HG02642 (cell line): ENCODE data around the gene STMP1.
"Not testable (repeated sequence)": the region's sequence is repeated elsewhere in the genome, so short reads cannot be mapped to it uniquely, and the experiment has no call there.

Source experiments
- ATAC-seq: cut with Tn5 transposase; IDR thresholded peaks from one replicate; pipeline ENCODE4 v1.9.1; 2021; ENCODE audit warnings: mild to moderate bottlenecking; ENCODE audit not compliant: unreplicated experiment, poor library complexity

STMP1 gene

GRCh38 chr7:135692055-135692454 is 29.7 kb downstream of the STMP1 start:
- ATAC-seq = no peak

- ATAC-seq = not testable (repeated sequence)
These were observed 30.3 kb downstream of the STMP1 start for GRCh38 chr7:135692606-135693005.

DNA sequence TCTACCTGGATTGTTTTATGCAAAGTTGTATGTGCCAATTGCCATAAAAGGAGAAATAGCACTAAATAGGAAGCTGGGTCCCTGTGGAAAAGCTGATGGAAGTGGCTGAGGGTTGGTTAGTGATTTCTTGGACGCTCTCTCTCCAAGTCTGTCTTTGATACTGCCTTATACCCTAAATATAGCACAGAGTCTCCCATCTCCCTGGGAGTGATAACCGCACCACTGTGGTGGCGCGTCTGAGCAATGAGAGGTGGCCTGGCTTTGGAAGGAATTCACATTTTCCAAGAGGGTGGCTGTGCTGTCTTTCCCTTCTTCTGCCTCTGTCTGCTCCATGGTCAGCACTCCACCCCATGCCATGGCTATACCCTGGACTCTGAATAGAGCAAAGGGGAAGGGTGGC is 31.2 kb downstream of the STMP1 start:
- ATAC-seq = no peak

DNA sequence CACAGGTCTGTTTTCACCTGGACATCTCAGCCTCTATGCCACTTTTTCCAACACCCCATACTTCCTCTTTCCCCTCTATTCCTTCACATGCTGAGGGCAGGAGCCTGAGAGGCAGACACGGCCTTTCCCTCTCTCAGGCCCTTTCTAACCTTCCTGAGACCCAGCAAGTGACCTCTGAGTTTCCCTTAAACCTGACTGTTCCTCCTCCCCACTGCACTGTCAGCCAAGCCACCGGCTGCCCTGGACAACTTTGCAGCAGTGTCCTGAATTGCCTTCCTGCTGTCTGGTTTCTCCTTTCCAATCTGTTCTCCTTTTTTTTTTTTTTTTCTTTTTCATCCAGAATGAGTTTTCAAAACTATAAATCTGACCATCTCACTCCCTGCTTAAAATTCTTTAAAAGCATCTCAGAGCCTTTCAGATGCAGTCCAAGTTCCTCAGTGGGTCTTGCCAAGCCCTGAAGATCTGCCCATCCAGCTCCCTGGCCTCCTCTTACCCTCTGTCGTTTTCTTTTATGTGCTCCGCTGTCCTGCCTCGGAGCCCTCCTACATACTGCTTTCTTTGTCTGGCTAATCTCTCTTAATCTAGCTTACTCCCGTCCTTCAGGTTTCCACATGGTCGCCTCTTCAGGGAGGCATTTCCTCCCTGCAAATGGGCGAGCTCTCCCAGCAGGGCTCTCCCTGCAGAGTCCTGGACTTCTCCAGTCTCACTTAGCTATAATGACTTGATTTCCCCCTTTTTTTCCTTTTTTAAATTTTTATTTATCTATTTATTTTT is 35.1 kb downstream of the STMP1 start:
- no peak for ATAC-seq

GRCh38 chr7:135704074-135704473 is 41.8 kb downstream of the STMP1 start:
- ATAC-seq = no peak

DNA sequence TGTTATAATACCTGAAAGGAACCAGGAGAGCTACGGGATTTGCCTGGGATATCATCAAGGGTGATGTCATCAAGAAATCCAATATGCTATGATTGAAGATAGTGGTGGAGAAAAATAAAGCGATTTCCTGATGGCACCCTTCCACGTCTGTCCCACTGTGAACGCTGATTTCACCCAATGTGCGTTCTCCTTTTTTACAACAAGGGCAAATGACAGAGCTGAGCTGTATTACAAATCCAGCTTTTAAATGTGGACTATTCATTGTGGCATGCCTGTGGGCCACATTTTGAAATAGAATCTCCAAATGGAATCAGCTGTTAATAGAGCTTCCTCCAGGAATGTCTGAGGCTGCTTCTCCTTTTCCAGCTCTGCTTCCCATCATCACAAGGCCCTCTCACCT is 42.4 kb downstream of the STMP1 start:
- ATAC-seq = no peak

GRCh38 chr7:135706038-135706742 is 43.9 kb downstream of the STMP1 start:
- no peak for ATAC-seq

DNA sequence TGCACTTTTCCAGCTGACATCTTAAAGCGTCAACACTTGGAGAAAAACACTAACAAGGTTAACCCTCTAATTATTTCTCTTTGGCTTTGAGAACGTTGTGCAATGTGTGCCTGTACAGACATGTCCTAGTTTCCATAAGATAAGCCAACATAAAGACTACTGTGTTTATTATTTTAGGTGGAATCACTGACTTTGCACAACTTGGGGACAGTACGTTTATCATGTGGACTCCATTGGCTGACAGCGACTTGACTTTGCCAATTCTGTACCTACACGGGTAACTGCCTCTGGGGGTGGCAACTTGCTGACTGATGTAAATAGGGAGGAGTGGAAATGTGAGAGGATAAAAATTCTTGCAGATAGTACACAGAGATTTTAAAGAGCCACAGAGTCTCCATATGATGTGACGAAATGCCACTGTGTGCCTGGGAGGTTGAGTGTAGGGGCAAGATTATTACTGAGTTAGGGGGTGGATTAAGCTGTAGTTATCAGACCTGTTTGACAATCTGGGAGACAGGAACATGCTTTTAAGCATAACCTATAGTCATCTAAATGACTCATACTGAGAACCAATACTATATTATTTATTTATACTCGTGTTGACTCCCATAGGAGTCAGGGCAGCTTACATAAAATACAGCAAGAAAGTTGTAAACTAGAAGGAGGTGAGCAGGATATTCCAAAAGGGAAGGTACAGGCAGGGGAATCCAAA is 44.7 kb downstream of the STMP1 start:
- ATAC-seq = no peak

- no peak for ATAC-seq
These were observed 45.3 kb downstream of the STMP1 start for GRCh38 chr7:135707570-135707966.

GRCh38 chr7:135708041-135708440 is 45.7 kb downstream of the STMP1 start:
- no peak for ATAC-seq

GRCh38 chr7:135709508-135709907 is 47.2 kb downstream of the STMP1 start:
- ATAC-seq = no peak

- no peak for ATAC-seq
These were observed 48.3 kb downstream of the STMP1 start for GRCh38 chr7:135710417-135711138.

GRCh38 chr7:135711139-135711469 is 48.8 kb downstream of the STMP1 start:
- ATAC-seq = no peak

- no peak for ATAC-seq
These were observed 50.0 kb downstream of the STMP1 start for GRCh38 chr7:135712182-135712782.

- no peak for ATAC-seq
These were observed 50.5 kb downstream of the STMP1 start for GRCh38 chr7:135712796-135713195.

DNA sequence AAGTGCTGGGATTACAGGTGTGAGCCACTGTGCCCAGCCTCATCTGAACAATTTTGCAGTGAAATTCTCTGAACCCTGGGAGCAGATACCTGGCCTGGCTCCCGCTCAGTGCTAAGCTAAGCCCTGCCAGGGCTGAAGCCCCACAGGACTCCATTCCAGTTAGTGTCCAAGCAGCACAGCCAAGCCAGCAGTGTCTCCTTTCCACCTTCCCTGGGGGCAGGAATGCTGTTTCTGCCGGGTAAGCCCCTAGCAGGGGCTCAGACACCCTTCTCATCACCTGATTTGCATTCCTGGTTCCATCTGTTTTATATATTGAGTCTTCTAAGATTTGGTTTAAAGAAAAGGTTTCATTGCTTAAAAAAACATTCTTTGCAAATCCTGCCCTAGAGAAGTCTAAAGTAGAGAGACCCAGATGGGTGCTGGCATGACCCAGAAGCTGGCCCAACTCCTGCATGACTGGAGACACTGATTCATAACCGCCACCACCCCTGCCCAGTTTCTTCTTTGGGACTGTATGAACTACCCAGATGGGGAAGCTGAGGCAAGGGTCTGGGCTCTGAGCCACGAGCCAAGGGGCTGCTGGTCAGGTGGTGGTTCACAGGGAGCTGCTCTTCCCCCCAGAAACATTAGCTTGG is 51.6 kb downstream of the STMP1 start:
- ATAC-seq = no peak

DNA sequence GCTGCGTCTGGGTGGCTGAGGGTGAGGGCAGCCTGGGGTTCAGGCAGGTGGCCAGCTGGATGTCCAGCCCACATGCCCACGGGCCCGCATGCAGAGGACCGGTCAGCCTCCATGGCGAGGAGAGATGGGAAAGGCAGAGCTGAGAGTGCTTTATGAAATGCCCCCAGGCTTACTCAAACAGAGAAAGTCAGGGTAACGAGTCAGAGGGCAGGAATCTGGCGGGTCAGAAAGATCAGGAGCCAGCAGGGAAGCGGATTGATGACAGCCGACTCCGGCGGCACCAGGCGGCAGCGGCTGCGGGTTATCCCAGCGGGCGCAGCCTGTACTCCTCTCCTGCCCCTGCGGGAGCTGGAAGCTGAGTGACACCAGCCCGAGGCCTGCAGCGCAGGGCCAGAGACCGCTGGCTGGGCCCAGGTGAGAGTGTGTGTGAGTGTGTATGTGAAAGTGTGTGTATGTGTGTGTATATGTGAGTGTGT is 52.3 kb downstream of the STMP1 start:
- ATAC-seq = no peak

DNA sequence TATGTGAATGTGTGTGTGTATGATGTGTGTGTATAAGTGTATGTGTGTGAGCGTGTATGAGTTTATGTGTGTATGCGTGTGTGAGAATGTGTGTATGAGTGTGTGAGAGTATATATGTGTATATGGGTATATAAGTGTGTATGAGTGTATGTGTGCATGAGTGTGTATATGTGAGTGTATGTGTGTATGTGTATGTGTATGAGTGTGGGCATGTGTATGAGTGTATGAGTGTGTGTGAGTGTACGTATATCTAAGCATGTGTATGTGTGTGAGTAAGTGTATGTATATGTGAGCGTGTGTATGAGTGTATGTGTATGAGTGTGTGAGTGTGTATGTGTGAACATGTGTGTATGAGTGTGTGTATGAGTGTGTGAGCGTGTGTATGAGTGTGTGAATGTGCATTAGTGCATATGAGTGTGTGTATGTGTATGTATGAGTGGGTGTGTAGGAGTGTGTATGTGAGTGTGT is 52.8 kb downstream of the STMP1 start:
- ATAC-seq = no peak

- no peak for ATAC-seq
These were observed 53.4 kb downstream of the STMP1 start for GRCh38 chr7:135715673-135716072.
